ENCODE measurements around the gene GPRC5C. TPM values are rescaled to one million over a fixed set of nuclear protein-coding genes. Genes with fewer than 3 reads are reported as not detected.

Gene GPRC5C
- 100 to 1,000 TPM in 3 of 4 donors, 10 to 100 TPM in 1; 62.5 to 263 (median 174) TPM for total RNA-seq

GRCh38 chr17:74431568-74432423 lies at the start of gene GPRC5C:
Gene GPRC5C, plus strand, starts transcription at chr17:74432088. Its CDS starts 7,689 bp downstream, at chr17:74439777.
- H3K27me3 ChIP-seq: no peaks in the 10 kb centered on the region
- peak; percentile 92 for DNase-seq
- intact Hi-C loops (cut with DNase I; ENCODE audit: low total_unique reads): loop anchor here (10.0 kb wide), 1 partner anchor 1333 kb away; the partner anchor contains the start of gene GALK1
- peaks cover 18 to 83% (median 58%) of the 10 kb centered on the region in 4 donors for H3K4me1 ChIP-seq
- WGBS, 2 donors (ENCODE audit: low coverage in 1 of 2): 8% methylated on average over 44 of the region's 81 CpGs; no CpG with 5 or more reads in 1 of the 2 donors
- in situ Hi-C loops (cut with MboI; ENCODE audit: low pct_ligation_motif_present in 1 of 4, low pct_unique_long_range_greater_than_20kb in 1 of 4, low sequenced_read_pairs in 3 of 4): no loop called here
- no peaks in the 10 kb centered on the region for H3K36me3 ChIP-seq
- TF ChIP-seq POLR2AphosphoS5 (IDR thresholded peaks at IDR 0.05): peak in 2 of 3 donors; percentile 85 to 91
- peak in 1 of 5 experiments; percentile 30 for TF ChIP-seq CTCF (IDR thresholded peaks at IDR 0.05)
- TF ChIP-seq EP300 (IDR thresholded peaks at IDR 0.05; ENCODE audit: low read depth): no peak
- peak; percentile 93 for TF ChIP-seq POLR2A (IDR thresholded peaks at IDR 0.05)
- peak within 1 kb of the TSS; percentile 58 to 77 (median 63) for H3K4me3 ChIP-seq
- no peaks in the 10 kb centered on the region for H3K9me3 ChIP-seq
- peak within 1 kb of the TSS; percentile 92 to 96 (median 95) for H3K27ac ChIP-seq

GRCh38 chr17:74383141-74383540 lies 48.7 kb upstream of the GPRC5C start:
- DNase-seq: no peak
- H3K9me3 ChIP-seq: no peaks in the 10 kb centered on the region
- 88% methylated on average over 5 of the region's 5 CpGs; no CpG with 5 or more reads in 1 of the 2 donors for WGBS, 2 donors (ENCODE audit: low coverage in 1 of 2)
- H3K27me3 ChIP-seq: no peaks in the 10 kb centered on the region
- peaks cover 13 to 27% (median 24%) of the 10 kb centered on the region in 4 donors for H3K4me1 ChIP-seq
- H3K27ac ChIP-seq: no peak overlapping the region
- in situ Hi-C loops (cut with MboI; ENCODE audit: low pct_ligation_motif_present in 1 of 4, low pct_unique_long_range_greater_than_20kb in 1 of 4, low sequenced_read_pairs in 3 of 4) (no loop called here), intact Hi-C loops (cut with DNase I; ENCODE audit: low total_unique reads) (no loop called here)
- no peak overlapping the region for H3K4me3 ChIP-seq
- TF ChIP-seq EP300 (IDR thresholded peaks at IDR 0.05; ENCODE audit: low read depth) (no peak), CTCF (IDR thresholded peaks at IDR 0.05) (no peak), POLR2AphosphoS5 (IDR thresholded peaks at IDR 0.05) (no peak), POLR2A (IDR thresholded peaks at IDR 0.05) (no peak)
- H3K36me3 ChIP-seq: no peaks in the 10 kb centered on the region

GRCh38 chr17:74385201-74385600 lies 46.7 kb upstream of the GPRC5C start:
- Histone ChIP-seq H3K27me3 (no peaks in the 10 kb centered on the region), H3K4me1 (peaks cover under 1 to 16% (median 13%) of the 10 kb centered on the region in 4 donors), H3K36me3 (no peaks in the 10 kb centered on the region), H3K27ac (no peak overlapping the region), H3K9me3 (no peaks in the 10 kb centered on the region), H3K4me3 (no peak overlapping the region)
- no peak for DNase-seq
- in situ Hi-C loops (cut with MboI; ENCODE audit: low pct_ligation_motif_present in 1 of 4, low pct_unique_long_range_greater_than_20kb in 1 of 4, low sequenced_read_pairs in 3 of 4) (no loop called here), intact Hi-C loops (cut with DNase I; ENCODE audit: low total_unique reads) (no loop called here)
- WGBS, 2 donors (ENCODE audit: low coverage in 1 of 2): 82 to 83% methylated on average over 2 to 3 of the region's 3 CpGs
- TF ChIP-seq EP300 (IDR thresholded peaks at IDR 0.05; ENCODE audit: low read depth) (no peak), POLR2AphosphoS5 (IDR thresholded peaks at IDR 0.05) (no peak), CTCF (IDR thresholded peaks at IDR 0.05) (no peak)

GRCh38 chr17:74386386-74386785 lies 45.5 kb upstream of the GPRC5C start:
- H3K27me3 ChIP-seq: no peaks in the 10 kb centered on the region
- no peak for TF ChIP-seq CTCF (IDR thresholded peaks at IDR 0.05)
- TF ChIP-seq POLR2AphosphoS5 (IDR thresholded peaks at IDR 0.05): no peak
- TF ChIP-seq EP300 (IDR thresholded peaks at IDR 0.05; ENCODE audit: low read depth): no peak
- no peak for TF ChIP-seq POLR2A (IDR thresholded peaks at IDR 0.05)
- in situ Hi-C loops (cut with MboI; ENCODE audit: low pct_ligation_motif_present in 1 of 4, low pct_unique_long_range_greater_than_20kb in 1 of 4, low sequenced_read_pairs in 3 of 4): no loop called here
- 67 to 73% methylated on average over 3 to 8 of the region's 8 CpGs for WGBS, 2 donors (ENCODE audit: low coverage in 1 of 2)
- H3K4me3 ChIP-seq: no peak overlapping the region
- no peak overlapping the region for H3K27ac ChIP-seq
- H3K36me3 ChIP-seq: no peaks in the 10 kb centered on the region
- intact Hi-C loops (cut with DNase I; ENCODE audit: low total_unique reads): no loop called here
- H3K4me1 ChIP-seq: peaks cover 0 to 6% (median 5%) of the 10 kb centered on the region in 4 donors
- no peaks in the 10 kb centered on the region for H3K9me3 ChIP-seq
- DNase-seq: no peak

All from transverse colon (tissue), 4 donors.